ENCODE results near the gene SYVN1. TPM values are rescaled to one million over a fixed set of nuclear protein-coding genes. Genes with fewer than 3 reads are reported as not detected.

The SYVN1 gene
- total RNA-seq, 1 experiment from 2014 or later, result 45.9 TPM

DNA sequence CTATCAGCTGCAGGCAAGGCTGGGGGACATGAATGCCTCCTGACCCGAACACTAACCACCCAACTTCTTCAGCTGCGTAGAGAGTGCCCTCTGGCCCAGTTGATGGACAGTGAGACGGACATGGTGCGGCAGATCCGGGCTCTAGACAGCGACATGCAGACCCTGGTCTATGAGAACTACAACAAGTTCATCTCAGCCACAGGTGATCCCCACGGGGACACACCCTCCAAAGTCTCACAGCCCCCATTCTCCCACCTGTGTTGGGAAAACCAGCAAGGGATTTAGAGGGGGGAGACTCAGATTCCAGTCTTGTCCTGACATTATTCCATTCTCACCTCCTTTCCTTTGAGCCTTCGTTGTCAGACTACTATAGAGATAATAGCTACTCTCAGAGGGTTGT is 37.4 kb downstream of the SYVN1 start:
- BruUV-seq (replicated peaks), result TSS peak; percentile 50
- ChIA-PET POLR2A (interaction anchor here (3.2 kb wide), 1 partner anchor 14 kb away, joined by 21 read pairs; the partner anchor contains the start of gene TM7SF2), RAD21 (ENCODE audit: low non-redundant PET in 1 of 2, low total read pairs in 2 of 2, uncharacterized antibody in 2 of 2, unreplicated experiment in 2 of 2) (interaction anchor here in 1 of 2 experiments (0.6 kb wide), 1 partner anchor 443 kb away, joined by 3 read pairs; no protein-coding TSS in a partner anchor), CTCF (interaction anchor here (1.1 to 1.7 kb wide), 2 partner anchors 11 to 13 kb away, joined by 3 to 14 read pairs; no protein-coding TSS in a partner anchor)
- intact Hi-C loops (cut with micrococcal nuclease), result loop anchor here (1.0 to 5.0 kb wide), 2 partner anchors 13 to 85 kb away; partner anchors contain the start of genes ARL2, CDCA5 and ZFPL1
- Histone ChIP-seq H4K20me1 (ENCODE audit: insufficient read depth) (no peaks in the 10 kb centered on the region), H3K4me1 (ENCODE audit: control insufficient read depth in 1 of 2, insufficient read depth in 2 of 2, low read length in 2 of 2) (peaks cover 3 to 12% of the 10 kb centered on the region in 2 experiments; a peak in 3 of 4 replicates), H3K27ac (ENCODE audit: low read depth, low read length) (no peak overlapping the region), H3K9me3 (ENCODE audit: control insufficient read depth in 1 of 2, insufficient read depth in 1 of 2, low read depth in 1 of 2, low read length in 2 of 2) (no peaks in the 10 kb centered on the region), H2AFZ (ENCODE audit: low read depth, low read length, poor library complexity, severe bottlenecking) (no peak overlapping the region), H3K9me2 (ENCODE audit: insufficient read depth) (no peaks in the 10 kb centered on the region), H3K27me3 (ENCODE audit: insufficient read depth, low read length) (no peaks in the 10 kb centered on the region), H3K79me2 (ENCODE audit: insufficient read depth, low read length) (peaks cover 23% of the 10 kb centered on the region), H3K4me3 (replicated peaks in 1 of 2; ENCODE audit: low read depth in 1 of 2, low read length in 2 of 2) (peak overlapping the region; percentile 74 to 78), H3K36me3 (ENCODE audit: control insufficient read depth in 1 of 2, insufficient read depth in 2 of 2, low read length in 2 of 2) (peaks cover 3 to 6% of the 10 kb centered on the region in 2 experiments; a peak in 2 of 4 replicates), H3K4me2 (ENCODE audit: low read length) (peak overlapping the region; percentile 88), H3K9ac (ENCODE audit: low read length) (peak overlapping the region; percentile 77)
- TF ChIP-seq, protein P1, sequence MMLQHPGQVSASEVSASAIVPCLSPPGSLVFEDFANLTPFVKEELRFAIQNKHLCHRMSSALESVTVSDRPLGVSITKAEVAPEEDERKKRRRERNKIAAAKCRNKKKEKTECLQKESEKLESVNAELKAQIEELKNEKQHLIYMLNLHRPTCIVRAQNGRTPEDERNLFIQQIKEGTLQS (IDR thresholded peaks at IDR 0.05), result no peak
- no peak for TF ChIP-seq POLR2A (IDR thresholded peaks at IDR 0.05; ENCODE audit: borderline replicate concordance, extremely low read depth, insufficient read depth, insufficient read length)
- TF ChIP-seq, protein P2, sequence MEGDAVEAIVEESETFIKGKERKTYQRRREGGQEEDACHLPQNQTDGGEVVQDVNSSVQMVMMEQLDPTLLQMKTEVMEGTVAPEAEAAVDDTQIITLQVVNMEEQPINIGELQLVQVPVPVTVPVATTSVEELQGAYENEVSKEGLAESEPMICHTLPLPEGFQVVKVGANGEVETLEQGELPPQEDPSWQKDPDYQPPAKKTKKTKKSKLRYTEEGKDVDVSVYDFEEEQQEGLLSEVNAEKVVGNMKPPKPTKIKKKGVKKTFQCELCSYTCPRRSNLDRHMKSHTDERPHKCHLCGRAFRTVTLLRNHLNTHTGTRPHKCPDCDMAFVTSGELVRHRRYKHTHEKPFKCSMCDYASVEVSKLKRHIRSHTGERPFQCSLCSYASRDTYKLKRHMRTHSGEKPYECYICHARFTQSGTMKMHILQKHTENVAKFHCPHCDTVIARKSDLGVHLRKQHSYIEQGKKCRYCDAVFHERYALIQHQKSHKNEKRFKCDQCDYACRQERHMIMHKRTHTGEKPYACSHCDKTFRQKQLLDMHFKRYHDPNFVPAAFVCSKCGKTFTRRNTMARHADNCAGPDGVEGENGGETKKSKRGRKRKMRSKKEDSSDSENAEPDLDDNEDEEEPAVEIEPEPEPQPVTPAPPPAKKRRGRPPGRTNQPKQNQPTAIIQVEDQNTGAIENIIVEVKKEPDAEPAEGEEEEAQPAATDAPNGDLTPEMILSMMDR (IDR thresholded peaks at IDR 0.05 in 2 of 3, conservative IDR thresholded peaks at IDR 0.05 in 1 of 3; ENCODE audit: borderline replicate concordance in 1 of 3, insufficient read depth in 1 of 3, low read depth in 2 of 3, low read length in 2 of 3), result no peak
- DNase-seq (ENCODE audit: low read depth, low spot score) (no peak), ATAC-seq (peak; percentile 11)
